ENCODE data around the gene CAMK2N2. TPM values are rescaled to one million over a fixed set of nuclear protein-coding genes. Genes with fewer than 3 reads are reported as not detected.
A peak's percentile ranks its signal among the peaks of the same experiment; 100 is the strongest.

Gene CAMK2N2
- total RNA-seq, result not detected

DNA sequence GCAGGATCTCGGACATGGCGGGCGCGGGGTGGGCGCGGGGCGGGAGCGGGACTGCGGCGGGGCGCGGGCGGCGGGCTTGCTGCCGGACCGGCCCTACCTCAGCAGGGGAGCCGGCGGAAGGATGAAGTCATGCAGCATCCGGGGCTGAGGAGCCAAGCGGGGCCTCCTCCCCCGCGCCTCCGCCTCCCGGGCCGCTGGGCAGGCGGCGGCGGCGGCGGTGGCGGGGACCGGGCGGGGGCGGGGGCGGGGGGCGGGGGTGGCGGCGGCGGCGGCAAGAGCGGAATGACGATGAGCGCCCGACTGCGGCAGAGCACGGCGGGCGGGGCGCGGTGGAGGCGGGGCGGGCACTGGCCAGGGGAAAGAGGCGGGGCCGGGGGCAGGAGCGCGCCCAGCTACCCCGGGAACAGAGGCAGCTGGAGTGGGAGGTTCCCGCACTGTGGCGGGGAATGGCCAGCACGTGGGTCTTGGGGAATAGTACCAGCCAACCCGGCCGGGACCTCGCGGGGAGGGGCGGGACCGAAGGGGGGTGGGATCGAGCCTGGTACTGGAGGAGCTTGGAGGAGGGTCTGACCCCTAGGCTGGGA, at the start of gene CAMK2N2:
Gene CAMK2N2 (minus strand): TSS at position 284 of the 584 bp plus-strand sequence. CDS start 268 bp downstream, at position 16.
- peak; percentile 22 for DNase-seq
- WGBS, 2 donors, result 0 to 1% methylated on average over 9 to 14 of the region's 67 CpGs
- Histone ChIP-seq H3K27ac (no peak within 1 kb of the TSS), H3K9me3 (no peaks in the 10 kb centered on the region), H3K36me3 (peaks cover 0 to 3% of the 10 kb centered on the region in 2 donors), H3K4me3 (replicated peaks in 1 of 3) (peak within 1 kb of the TSS in 1 of 3 donors; percentile 26), H3K4me1 (peaks cover 23 to 30% of the 10 kb centered on the region in 2 donors), H3K27me3 (peaks cover 28% of the 10 kb centered on the region)
- intact Hi-C loops (cut with DNase I), result no loop called here
- no peak for TF ChIP-seq CTCF (IDR thresholded peaks at IDR 0.05)
- TF ChIP-seq POLR2A (IDR thresholded peaks at IDR 0.05), result no peak

GRCh38 chr3:184308744-184309143, 47.4 kb upstream of the CAMK2N2 start:
- DNase-seq, result no peak
- no peak overlapping the region for H3K4me3 ChIP-seq (replicated peaks in 1 of 3)
- H3K27ac ChIP-seq, result no peak overlapping the region
- no peaks in the 10 kb centered on the region for H3K9me3 ChIP-seq
- whole genome bisulfite sequencing, 2 donors, result 80% methylated on average over 7 of the region's 7 CpGs
- TF ChIP-seq POLR2A (IDR thresholded peaks at IDR 0.05) (no peak), CTCF (IDR thresholded peaks at IDR 0.05) (no peak)
- H3K27me3 ChIP-seq, result no peaks in the 10 kb centered on the region
- H3K4me1 ChIP-seq, result peaks cover 0 to under 1% of the 10 kb centered on the region in 2 donors
- intact Hi-C loops (cut with DNase I), result no loop called here
- peaks cover 46% of the 10 kb centered on the region in 2 donors for H3K36me3 ChIP-seq

DNA sequence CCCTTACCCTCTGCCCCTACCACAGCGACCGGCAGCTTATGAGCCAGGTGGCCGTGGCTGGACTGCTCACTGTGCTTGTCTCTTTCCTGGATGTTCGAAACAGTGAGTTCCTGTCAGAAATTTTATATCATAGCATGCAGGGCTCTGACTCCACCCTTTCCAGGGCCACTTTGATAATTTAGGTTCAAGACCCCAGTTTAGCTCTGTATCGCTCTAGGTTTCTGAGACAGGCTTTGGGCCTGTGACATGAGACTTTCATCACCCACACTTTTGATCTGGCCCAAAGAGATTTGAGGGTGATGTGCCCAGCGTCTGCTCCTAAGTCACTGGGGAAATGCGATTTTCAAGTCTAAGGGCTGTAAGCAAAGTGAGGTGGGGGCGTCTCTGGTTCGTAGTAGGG, 46.6 kb upstream of the CAMK2N2 start:
- H3K27me3 ChIP-seq, result no peaks in the 10 kb centered on the region
- H3K4me1 ChIP-seq, result no peaks in the 10 kb centered on the region
- intact Hi-C loops (cut with DNase I), result no loop called here
- H3K36me3 ChIP-seq, result peaks cover 54 to 55% of the 10 kb centered on the region in 2 donors
- no peak for DNase-seq
- no peak for TF ChIP-seq POLR2A (IDR thresholded peaks at IDR 0.05)
- TF ChIP-seq CTCF (IDR thresholded peaks at IDR 0.05), result no peak
- WGBS, 2 donors, result 94 to 96% methylated on average over 9 of the region's 9 CpGs
- H3K9me3 ChIP-seq, result no peaks in the 10 kb centered on the region
- H3K4me3 ChIP-seq (replicated peaks in 1 of 3), result no peak overlapping the region
- no peak overlapping the region for H3K27ac ChIP-seq

- 94 to 95% methylated on average over 4 of the region's 4 CpGs for WGBS, 2 donors
- Histone ChIP-seq H3K36me3 (peaks cover 68 to 69% of the 10 kb centered on the region in 2 donors), H3K4me1 (no peaks in the 10 kb centered on the region), H3K27ac (no peak overlapping the region), H3K9me3 (no peaks in the 10 kb centered on the region), H3K4me3 (replicated peaks in 1 of 3) (no peak overlapping the region), H3K27me3 (no peaks in the 10 kb centered on the region)
- DNase-seq, result no peak
- TF ChIP-seq CTCF (IDR thresholded peaks at IDR 0.05) (no peak), POLR2A (IDR thresholded peaks at IDR 0.05) (no peak)
- intact Hi-C loops (cut with DNase I), result no loop called here
Measured at GRCh38 chr3:184306341-184306972, 45.1 kb upstream of the CAMK2N2 start.

DNA sequence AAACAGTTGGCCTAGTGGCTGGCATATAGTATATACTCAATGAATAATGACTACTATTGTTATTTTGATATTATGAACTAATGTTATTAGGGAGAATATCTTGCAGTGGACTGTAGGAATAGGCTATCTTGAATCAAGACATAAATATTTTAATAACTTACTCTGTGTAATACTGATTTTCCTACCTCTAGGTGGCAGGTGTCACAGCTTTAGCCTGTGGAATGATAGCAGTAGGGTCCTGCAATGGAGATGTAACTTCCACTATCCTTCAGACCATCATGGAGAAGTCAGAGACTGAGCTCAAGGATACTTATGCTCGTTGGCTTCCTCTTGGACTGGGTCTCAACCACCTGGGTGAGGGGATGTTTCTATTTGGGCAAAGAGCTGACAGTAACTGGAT, 44.2 kb upstream of the CAMK2N2 start:
- Histone ChIP-seq H3K4me1 (peaks cover 0 to 2% of the 10 kb centered on the region in 2 donors), H3K36me3 (peaks cover 72 to 73% of the 10 kb centered on the region in 2 donors), H3K4me3 (replicated peaks in 1 of 3) (no peak overlapping the region), H3K27me3 (no peaks in the 10 kb centered on the region), H3K27ac (no peak overlapping the region), H3K9me3 (no peaks in the 10 kb centered on the region)
- intact Hi-C loops (cut with DNase I), result no loop called here
- TF ChIP-seq CTCF (IDR thresholded peaks at IDR 0.05), result peak in 1 of 6 experiments; percentile 26
- TF ChIP-seq POLR2A (IDR thresholded peaks at IDR 0.05), result no peak
- 40 to 48% methylated on average over 1 of the region's 1 CpG for WGBS, 2 donors
- DNase-seq, result no peak
